ENCODE data around the gene MYRF.

MYRF gene

DNA sequence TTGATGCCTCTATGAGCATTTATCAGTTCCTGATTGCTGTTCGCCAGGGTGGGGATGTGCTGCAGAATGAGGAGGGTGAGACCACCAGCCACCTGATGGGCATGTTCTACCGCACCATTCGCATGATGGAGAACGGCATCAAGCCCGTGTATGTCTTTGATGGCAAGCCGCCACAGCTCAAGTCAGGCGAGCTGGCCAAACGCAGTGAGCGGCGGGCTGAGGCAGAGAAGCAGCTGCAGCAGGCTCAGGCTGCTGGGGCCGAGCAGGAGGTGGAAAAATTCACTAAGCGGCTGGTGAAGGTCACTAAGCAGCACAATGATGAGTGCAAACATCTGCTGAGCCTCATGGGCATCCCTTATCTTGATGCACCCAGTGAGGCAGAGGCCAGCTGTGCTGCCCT, 43.0 kb downstream of the MYRF start:
- DNase-seq (ENCODE audit: low spot score), result no peak

DNA sequence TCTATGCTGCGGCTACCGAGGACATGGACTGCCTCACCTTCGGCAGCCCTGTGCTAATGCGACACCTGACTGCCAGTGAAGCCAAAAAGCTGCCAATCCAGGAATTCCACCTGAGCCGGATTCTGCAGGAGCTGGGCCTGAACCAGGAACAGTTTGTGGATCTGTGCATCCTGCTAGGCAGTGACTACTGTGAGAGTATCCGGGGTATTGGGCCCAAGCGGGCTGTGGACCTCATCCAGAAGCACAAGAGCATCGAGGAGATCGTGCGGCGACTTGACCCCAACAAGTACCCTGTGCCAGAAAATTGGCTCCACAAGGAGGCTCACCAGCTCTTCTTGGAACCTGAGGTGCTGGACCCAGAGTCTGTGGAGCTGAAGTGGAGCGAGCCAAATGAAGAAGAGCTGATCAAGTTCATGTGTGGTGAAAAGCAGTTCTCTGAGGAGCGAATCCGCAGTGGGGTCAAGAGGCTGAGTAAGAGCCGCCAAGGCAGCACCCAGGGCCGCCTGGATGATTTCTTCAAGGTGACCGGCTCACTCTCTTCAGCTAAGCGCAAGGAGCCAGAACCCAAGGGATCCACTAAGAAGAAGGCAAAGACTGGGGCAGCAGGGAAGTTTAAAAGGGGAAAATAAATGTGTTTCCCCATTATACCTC, 43.6 kb downstream of the MYRF start:
- DNase-seq (ENCODE audit: low spot score), result no peak

DNA sequence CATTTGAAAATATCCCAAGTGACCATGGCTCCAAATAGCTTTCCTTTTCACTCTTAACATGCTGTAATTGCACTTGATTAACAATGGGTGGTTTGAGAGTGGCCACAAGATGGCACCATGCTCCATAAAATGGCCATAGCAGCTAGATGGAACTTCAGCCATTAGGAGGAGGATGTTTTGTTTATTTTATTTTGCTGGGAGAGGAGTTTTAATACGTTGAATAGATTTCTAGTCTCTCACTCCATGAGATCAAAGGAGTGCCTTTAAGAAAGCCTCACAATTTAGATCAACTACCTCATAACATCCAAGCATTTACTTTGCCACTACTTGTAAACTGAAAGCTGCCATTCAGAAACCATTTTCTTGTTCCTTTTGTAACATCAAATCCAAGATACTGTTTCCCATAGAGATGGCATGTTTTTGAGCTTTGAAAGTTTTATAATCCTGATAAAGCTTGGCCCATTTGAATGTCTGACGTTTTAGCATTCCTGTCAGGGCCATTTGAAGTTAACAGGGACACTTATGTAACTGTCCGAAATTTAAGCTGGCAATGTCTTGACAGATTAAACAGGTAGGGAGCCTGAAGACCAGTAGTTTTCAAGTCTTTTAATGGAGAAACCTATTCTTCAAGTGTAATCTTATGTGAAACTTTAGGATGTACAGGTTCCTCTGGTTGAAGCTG, 45.0 kb downstream of the MYRF start:
- DNase-seq (ENCODE audit: low spot score), result peak; percentile 91

DNA sequence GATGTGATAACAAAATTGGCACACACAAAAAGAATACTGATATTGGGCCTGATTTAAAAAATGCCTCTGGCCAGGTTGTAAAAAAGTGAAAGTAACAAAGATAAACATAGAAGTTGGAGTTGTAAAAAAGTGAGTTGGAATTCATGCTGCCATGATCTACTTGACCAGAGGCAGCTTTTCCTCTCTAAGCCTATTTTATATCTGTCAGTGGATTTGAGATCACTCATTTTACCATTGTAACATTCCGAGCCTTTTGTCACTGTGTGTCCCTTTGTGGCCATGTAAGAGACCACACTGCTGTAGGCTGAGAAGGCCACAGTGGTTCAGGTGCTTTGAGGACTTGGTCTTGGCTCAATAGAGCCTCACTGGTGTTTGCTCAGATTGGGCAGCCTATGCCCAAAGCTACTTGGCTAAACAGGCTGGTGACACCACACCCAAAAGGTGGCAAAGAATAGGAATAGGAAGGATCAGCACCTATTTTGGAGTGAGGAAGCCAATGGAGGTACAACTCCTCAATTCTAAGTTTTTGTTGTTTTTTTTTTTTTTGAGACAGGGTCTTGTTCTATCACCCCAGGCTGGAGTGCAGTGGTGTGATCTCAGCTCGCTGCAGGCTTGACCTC, 47.3 kb downstream of the MYRF start:
- no peak for DNase-seq (ENCODE audit: low spot score)

DNA sequence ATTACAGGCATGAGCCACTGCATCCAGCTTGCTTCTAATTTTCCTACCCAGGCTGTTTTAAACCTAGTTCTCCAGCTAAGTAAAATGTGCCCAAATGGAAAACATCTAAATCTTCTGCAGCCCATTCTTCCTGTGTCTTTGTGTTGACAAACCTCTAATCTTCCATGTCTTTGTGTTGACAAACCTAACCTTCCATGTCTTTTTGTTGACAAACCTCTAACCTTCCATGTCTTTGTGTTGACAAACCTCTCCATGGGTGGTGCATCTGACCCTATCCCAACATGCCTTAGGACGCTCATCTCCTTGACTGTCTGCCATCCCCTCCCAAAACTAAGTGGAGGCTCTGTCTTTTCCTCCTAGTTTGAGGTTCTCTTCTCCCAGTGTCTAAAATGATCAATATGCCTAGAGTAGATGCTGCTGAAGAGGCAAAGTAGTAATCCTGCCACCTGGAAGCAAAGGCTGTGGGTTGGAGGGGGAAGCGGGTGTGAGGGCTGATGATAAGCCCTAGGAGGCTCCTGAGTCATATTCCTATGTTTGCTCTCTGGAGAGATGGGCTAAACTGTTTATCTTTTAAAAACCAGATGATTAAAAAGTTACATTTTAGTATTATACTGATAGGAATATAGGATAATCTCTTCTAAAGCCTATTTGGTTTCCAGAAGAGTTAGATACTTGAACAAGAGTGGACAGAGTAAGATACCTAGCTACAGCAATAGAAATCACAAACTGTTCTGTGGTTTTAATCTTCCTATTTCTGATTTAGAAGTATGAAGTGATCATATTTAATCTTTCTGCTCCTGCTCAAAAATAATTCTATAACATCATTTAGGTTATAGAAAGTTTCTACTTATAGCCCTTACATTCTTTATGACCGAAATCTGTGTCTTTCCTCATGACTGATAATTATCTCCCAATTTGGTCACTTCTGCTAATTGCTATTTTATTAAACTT, 48.2 kb downstream of the MYRF start:
- DNase-seq (ENCODE audit: low spot score), result peak; percentile 59

DNA sequence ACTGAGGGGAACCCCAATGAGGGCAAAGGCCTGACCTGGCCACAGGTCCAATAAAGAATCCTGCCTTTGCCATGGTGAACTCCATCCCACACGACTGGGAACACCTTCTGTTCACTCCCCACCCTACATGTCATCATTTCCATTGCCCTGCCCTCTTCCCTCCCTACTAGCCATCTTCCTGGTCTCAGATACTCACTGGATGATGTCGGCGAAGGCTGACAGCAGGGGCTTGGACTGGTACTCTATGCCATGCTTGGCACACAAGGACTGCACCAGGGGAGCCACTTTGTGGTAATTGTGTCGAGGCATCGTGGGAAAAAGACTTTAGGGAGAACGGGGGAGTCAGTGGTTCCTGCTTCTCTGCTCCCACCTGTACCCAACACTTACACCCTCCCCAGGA, 50.2 kb downstream of the MYRF start:
- DNase-seq (ENCODE audit: low spot score), result no peak

DNA sequence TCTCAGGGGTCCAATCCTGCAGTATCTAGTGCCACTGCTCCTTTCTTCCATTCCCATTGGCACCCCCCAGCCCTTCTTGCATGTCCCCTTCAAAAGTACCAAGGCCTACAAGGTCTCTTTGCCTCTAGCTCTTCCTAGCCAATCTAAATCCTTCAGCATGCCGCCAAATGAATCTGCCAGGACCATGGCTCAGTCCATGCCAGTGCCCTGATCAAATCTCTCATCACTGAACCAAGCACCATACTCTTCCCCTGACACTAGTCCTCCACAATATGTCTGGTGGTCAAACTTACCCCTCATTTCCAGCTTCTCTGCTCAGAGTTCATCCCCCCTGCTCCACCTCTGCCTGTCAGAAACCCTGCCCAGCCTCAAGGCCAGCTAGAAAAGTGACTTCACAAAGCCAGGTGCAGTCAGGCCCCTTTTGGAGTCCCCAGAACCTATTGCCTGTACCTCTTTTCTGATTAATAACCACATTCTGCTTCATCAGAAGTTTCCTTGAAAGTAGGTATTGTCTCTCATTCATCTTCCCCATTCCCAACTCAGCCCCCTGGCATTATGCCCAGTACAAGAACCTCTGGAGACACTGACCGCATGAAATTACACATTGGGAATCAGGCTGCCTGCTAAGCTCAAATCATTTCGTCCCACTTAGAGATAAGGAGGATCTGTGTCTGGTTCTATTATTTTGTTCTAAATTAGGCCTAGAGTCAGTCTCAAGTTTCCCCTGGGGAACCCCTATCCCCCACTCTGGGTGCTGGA, 51.6 kb downstream of the MYRF start:
- no peak for DNase-seq (ENCODE audit: low spot score)

DNA sequence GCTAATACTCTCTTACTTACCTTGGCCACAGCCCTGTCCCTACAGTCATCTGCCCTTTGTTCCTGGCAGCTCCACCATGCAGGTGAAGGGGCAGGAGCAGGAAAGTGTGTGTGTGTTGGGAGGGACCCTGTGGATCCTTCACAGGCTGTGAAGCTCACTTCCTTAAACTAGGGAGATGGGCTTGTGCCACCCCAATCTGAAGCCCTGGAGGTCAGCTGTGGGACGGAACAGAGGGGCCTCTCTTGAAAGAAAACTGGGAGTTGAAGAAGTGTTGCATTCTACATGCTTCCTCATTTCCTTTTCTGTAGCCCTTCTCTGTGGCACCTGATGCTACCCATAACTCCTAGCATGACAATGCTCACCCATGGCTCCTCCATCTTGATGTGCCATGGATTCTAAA, 52.7 kb downstream of the MYRF start:
- DNase-seq (ENCODE audit: low spot score), result no peak

DNA sequence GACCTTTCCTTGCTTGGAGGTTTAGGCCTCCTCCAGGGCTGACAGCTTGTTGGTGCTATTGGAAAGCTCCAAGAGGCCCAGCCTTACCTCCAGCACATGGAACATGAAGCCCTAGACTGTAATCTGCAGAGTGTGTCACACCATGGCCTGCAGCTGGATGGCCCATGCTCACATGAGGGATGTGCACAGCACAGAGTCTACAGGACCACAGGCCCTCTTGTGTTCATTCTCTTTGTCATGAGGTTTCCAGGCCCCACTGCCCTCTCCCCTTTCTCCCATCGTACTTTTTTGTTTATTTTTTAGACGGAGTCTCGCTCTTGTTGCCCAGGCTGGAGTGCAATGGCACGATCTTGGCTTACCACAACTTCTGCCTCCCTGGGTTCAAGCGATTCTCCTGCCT, 54.3 kb downstream of the MYRF start:
- DNase-seq (ENCODE audit: low spot score), result no peak

DNA sequence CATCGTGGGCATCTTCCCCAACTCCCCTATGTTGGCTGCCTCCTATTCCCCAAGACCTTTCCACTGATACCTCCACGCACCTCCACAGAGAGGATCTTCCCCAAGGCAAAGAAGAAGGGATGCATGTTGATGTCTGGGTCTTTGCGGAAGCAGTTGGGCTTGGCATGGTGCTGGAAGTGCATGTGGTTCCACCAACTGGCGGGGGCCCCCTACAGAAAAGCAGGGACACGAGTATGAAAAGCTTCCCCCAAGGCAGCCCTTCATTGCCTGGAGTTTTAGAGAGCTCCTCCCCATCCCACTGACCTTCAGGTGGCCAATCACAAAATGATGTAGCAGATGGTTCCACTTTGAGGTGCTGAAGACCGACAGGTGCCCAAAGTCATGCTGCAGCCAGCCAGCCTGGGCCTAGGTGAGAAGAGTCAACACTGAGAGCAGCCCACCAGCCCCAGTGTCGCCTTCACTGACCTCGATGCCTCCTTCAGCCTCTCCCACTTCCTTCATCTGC, 58.3 kb downstream of the MYRF start:
- no peak for DNase-seq (ENCODE audit: low spot score)

DNA sequence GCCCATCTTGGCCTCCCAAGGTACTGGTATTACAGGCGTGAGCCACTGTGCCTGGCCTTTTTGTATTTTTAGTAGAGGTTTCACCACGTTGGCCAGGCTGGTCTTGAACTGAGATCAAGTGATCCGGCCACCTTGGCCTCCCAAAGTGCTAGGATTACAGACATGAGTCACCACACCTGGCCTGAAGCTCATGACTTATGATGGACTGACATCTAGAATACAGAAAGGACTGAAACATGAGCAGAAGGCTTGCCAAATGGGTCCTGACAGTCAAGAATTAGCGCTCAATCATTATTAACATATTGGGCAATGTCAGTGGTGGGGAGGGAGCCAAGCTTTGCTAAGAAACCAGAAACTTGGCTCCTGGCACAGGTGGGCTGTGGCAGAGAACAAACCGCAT, 59.4 kb downstream of the MYRF start:
- DNase-seq (ENCODE audit: low spot score), result no peak

DNA sequence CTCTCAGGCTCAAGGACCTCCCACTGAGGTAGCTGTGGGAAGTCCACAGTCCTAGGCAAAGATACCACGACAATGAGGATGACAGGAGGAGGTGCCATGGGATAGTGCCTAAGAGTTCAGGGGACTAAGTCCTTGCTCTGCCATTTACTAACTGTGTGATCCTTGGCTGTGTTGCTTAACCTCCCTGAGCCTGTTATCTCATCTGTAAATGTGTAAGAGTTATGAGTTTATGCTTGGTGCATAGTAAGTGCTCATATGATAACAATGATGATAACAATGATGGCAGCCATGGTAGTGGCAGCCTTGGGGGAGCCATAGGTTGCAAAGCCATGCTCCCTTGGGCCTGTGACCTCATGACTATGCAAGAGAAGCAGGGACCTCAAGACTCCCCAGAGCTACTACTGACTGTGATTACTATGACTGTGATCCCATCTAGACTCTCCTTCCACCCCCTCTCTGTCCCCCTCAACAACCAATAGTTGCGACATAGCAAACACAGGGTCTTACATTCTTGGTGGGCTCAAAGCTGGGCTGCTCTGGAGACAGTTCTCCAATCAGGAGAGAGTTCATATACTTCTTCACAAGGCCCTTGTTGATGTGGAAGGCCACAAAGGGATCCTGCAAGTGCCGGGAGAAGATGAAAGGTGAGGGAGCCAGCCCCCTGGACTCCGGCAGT, 60.4 kb downstream of the MYRF start:
- no peak for DNase-seq (ENCODE audit: low spot score)

DNA sequence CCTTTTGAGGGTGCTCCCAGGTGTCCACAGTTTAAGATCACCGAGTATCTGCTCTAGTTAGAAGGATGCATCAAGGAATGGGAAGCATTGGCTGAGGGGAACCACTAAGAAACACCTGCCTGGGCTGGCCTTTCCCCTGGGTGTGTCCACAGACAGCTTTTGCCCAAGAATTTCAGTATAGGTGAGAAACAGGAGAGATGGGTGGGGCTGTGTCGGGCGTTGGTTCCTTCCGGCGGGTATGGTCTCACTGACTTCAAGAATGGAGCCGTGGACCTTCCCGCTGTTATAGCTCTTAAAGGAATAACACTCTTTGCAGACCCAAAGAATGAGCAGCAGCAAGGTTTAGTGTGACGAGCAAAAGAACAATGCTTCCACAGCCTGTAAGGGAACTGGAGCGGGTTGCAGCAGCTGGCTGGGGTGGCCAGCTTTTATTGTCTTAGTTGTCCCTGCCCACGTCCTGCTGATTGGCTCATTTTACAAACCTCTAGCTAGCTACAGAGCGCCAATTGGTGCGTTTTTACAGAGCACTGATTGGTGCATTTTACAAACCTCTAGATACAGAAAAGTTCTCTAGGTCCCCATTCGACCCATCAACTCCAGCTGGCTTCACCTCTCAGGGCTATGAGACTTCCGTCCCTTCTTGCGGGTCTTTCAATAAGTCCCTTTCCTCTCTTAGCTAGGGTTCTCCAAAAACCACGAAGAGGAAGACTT, 62.0 kb downstream of the MYRF start:
- no peak for DNase-seq (ENCODE audit: low spot score)

DNA sequence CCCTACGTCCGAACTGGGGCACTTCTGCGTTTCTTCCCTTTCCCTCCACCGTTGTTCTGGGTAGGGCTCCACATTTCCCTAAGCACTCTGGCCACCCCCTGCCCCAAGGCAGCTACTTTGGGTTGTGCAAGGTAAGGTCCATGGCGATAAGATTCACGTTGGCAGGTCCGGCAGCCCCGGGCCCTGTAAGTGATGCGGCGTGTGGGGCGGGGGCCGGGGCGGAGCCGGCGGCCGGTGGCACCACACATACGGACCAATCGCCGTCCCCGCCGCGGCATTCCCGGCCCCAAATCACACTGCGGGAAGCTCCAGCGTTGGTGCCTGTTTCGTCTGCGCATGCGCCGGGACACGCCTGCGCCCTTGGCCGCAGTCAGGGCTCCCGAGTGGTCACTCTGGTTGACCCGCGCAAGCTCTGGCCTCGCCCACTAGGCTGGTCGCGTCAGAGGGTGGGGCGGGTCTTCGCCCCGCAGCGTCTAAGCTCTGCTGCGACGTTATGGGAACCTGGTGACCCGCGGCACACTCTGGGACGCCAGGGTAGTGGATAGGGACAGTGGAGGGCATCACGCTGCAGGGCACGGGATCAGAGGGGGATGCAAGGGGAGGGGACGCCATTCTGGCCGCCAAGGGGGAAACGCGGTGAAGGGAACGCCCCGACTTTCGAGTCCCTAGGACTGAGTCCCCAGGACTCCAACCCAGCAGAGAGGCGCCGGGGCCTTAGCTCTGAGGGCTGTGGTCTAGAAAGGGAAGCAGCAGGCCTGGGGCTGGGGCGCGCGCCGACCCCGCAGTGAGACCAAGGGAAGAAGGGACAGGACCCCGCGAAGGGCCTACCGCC, 62.7 kb downstream of the MYRF start:
- DNase-seq (ENCODE audit: low spot score), result peak; percentile 75

DNA sequence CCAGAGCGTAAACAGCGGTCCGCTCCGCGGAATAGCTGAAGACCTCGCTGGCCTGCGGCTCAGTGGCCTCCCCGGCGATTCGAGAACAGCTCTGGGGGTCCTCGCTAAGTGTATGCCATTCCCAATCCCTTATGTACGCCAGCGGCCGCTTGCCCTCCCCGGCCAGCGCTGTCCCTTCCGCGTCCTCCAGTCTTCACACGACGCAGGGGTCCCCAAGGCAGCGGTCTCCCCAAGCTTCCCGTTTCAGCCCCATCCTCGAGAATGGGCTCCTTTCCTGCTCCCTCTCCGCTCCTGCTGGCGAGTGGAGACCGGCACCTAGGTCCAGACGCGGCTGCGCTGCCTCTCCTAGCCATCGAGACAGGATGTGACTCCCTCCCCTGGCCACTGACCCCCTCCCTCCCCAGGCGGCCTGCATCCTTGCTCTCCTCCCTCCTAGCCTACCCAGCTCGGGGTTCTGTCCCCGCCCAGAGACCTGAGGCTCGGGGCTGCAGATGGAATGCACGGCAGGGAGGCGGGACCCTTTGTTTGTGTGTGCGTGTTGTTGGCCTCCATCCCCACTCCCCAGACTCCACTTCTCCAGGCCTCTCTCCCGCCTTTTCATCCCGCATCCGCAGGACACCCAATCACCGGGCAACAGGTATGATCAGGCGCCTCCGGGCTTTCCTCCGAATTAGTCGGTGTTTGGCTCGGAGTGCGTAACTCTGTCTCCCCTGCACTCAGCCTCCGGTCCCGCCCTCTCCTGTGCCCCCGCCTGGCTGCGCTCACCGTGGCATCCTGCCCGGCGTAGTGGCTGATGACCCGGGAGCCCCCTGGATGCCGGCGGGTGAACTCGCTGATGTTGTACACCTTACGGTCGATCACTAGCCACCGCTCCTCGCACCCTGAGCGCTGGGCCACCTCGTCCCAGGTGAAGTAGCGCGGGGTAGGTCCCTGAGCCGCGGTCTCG, 63.6 kb downstream of the MYRF start:
- peak; percentile 56 for DNase-seq (ENCODE audit: low spot score)

DNA sequence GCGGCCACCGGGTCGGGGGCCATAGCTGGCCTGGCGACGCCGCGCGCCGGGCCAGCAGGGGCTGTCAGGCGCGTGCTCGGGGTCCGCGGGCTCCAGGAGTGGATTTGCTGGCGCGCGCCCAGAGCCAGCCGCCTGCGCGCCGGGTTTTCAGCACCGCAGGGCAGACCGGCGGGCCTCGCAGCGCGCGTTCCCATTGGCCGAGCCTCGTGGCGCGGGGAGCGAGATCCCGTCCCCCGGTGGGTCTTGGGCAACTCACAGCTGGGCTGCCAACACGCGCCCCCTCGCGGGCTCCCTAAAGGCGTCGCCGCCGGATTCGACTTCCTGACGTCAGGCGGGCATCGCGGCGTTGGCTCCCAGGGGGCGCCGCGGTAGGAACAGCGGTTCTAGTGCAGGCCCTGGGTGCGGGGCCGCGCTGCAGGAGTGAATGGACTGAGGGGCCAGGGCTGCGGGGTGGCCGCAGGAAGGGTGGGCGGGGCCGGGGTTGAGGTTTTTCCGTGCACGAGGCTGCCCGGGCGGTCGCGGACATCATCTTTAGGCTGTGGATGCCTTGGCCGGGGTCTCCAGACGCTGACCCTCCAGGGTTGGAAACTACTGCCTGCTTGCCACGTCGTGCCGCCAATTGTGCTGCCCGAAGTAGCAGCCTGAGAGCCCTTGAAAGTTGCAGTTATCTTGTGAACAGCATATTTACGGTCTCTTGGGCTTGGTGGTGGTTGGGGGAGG, 64.5 kb downstream of the MYRF start, which contains the start of gene FADS1:
Gene FADS1, minus strand, starts transcription at position 268 of the 720 bp plus-strand sequence. Its CDS starts 74 bp downstream, at position 194.
- DNase-seq (ENCODE audit: low spot score), result peak; percentile 75

DNA sequence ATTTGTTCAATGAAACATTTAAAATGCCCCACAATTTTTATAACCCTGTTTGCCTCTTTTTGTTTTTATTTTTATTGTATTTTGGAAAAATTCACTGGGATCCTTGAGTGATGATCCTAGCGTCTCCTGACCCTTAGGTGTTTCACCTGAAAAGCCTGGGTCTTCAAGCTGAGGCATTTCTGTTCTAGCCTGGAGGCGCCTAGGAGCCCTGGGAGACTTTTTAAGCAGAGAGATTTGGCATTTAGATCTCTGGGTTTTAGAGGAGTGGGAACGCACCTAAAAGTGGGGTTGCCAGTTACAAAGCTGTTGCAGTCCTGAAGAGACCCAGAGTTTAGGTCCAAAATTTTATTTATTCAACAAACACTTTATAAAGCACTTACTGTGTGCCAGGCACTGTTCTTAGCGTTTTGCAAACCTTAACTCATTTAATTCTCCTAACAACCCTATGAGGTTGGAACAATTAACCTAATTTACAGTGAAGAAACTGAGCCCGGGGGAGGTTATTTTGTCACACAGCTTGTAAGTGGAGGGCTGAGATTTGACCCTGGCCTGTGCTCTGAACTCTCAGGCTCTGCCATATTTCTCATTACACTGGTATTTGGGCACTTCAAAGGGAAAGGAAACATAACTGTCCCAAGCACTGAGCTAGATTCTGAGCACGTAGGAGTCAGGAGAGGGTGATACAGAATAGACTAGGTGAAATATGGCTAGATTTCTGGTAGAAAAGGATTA, 65.2 kb downstream of the MYRF start:
- DNase-seq (ENCODE audit: low spot score), result no peak
